ENCODE data around the gene RALA.

The RALA gene, protein sequence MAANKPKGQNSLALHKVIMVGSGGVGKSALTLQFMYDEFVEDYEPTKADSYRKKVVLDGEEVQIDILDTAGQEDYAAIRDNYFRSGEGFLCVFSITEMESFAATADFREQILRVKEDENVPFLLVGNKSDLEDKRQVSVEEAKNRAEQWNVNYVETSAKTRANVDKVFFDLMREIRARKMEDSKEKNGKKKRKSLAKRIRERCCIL

DNA sequence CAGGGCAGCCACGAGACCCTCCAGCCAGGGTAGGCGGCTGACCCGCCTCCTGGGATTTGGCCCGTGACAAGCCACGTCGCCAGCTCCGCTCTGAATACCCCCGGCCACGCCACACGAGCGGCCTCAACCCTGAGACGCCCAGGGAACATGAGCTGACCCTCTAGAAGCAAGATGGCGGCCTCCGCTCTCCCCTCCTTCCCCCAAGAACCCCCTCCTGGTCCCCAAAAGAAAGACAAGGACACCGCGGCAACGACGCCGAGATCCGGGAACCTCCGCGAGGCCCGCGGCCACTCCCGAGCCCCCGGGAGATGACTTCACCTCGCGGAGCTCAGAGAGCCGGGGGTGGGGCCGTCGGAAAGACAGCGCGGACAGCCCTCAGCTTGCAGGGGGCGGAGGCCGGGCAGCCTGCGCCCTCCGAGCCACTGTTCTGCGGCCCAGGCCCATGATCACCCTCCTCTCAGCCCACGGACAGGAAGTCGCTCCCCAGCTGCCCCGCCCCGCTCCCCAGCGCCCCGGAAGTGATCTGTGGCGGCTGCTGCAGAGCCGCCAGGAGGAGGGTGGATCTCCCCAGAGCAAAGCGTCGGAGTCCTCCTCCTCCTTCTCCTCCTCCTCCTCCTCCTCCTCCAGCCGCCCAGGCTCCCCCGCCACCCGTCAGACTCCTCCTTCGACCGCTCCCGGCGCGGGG lies at the start of gene RALA:
RALA (plus strand) TSS at position 526 of the 685 bp plus-strand sequence. CDS start 63,096 bp downstream, outside the sequence.
- DNase-seq (ENCODE audit: low spot score), result peak; percentile 95

DNA sequence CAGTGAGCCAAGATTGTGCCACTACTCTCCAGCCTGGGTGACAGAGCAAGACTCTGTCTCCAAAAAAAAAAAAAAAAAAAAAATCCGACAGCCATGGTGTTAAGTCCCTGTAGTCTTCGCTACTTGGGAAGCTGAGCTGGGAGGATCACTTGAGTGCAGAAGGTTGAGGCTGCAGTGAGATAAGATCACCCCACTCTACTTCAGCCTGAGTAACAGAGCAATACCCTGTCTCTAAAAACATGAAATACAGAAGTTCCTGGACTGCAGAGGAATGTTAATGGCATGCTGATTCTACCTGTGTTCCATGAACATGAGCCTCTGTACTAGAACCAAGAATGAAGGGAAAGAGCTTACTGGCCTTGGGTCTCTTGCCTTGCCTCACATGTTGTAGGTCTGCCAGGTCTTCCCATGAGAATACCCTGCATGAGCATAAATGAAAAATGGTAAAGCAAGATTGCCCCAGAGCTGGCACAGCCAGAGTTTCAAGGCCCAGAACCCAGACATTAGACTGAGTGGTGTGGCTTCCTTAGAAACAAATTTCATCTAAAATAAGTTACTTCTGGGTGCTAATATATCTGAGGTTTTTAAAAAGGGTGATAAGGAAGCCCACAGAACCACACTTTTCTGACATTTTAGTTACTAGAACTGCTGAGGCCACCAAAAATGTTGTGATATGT lies 48.6 kb upstream of the RALA start:
- DNase-seq (ENCODE audit: low spot score), result no peak

DNA sequence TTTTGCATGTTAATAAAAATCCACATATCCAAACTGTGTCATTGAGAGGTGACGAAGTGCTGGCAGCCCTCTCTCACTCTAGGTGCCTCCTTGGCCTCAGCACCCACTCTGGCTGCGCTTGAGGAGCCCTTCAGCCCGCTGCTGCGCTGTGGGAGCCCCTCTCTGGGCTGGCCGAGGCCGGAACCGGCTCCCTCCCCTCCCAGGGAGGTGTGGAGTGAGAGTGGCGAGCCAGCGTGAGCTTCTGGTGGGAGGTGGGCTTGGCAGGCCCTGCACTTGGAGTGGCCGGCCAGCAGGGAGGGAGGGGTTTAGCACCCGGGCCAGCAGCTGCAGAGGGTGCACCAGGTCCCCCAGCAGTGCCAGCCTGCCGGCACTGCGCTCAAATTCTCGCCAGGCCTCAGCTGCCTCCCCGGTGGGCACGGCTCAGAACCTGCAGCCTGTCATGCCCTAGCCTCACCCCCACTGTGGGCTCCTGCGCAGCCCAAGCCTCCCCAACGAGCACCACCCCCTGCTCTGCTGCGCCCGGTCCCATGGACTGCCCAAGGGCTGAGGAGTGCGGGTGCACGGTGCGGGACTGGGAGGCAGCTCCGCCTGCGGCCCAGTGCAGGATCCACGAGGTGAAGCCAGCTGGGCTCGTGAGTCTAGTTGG lies 46.0 kb upstream of the RALA start:
- no peak for DNase-seq (ENCODE audit: low spot score)

DNA sequence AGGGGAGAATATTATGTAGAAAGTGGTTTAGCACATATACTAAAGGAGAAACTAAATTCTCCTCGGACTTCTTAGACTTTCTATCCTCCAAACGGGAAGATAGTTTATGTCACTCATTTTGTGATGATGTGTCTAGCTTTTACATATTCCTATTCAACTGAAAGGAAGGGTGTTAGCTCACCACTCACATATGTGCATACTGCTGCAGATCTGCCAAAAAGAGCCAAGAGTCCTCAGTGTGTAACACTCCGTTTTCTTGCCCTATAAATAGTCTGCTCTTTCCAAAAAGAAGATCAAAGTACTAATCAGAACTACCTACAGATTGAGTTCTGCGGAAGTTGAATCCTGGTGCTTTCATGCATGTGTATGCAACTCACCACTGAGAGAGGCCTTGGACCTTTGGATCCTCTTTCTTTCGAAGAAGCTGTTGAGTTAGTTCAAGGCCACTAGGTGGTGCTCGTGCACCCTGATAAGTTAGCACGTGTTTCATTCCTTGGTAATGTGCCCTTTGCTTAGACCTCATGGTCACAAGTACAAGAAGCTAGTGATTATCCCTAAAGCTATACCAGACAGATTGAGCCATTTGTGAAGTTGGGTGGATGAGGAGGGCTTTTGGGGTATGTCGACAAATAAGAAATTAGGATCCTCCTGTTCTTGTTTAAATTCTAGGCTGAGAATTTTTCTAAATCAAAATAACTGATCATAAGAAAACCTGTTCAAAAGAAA lies 43.1 kb upstream of the RALA start:
- peak; percentile 91 for DNase-seq (ENCODE audit: low spot score)

DNA sequence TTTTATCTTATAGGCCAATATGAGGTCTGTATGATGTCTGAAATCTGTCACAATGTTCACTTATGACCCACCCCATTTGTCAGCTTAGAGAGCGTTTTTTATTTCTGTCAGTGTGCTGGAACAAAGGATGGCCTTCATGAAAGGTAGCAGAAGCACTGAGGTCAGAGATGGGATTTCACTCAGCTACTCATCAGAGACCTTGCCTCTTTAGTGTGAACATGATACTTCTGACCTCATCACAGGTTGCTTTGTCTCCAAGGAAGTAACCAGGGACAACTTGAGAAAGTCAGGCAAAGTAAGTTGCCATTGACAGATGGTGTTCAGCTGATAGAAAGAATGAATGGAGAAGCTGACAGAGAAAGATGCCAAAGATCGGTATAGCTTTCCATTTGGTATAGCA lies 40.8 kb upstream of the RALA start:
- DNase-seq (ENCODE audit: low spot score), result no peak

DNA sequence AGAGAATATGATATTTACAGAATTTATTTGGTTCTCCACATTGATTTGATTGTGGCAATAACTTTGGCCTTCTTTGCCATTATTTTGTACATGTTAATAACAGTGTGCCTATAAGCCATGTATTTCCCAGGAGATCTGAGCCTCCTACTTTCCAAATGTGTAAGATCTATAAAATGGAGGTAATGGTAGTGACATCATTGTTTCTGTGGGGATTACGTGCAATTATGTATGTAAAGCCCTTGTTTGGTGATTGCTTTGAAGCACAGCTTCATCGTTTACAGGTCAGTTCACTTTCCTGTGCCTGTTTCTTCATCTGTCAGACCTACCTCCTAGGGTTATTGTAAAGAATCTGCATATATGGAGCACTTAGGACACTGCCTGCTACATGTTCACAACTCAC lies 39.8 kb upstream of the RALA start:
- DNase-seq (ENCODE audit: low spot score), result no peak

DNA sequence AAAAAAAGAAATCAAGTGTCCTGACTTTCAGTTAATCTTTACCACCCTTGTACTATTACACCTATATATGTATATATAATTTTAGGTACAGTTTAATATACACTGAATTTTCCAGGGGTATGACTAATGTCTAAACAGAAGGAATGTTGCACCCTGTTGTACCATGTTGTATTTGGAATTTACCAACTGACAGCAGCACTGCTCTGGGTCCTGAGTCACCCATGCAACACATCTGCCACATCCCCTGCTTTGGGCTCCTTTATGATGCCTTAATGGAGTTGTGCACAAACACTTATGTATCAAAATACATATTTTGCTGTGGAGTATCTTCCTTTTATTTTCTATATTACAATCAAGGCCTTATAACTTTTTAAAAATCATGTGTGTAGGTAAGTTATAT lies 36.0 kb upstream of the RALA start:
- no peak for DNase-seq (ENCODE audit: low spot score)

DNA sequence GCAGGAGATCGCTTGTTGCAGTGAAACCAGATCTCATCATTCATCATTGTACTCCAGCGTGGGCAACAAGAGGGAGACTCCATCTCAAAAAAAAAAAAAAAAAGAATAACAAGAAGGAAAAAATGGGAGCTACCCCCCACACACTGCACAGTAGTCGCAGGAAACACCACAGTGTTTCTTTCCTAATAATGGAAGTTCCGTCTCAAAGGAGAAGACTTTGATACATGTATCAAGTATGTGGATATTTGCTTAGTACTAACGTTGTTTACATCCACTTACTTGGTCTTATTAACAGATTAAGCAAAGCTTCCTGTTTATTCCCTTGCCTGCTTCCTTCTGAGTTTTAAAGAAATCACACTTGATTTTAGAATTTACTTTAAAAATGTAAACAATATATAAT lies 35.0 kb upstream of the RALA start:
- no peak for DNase-seq (ENCODE audit: low spot score)

DNA sequence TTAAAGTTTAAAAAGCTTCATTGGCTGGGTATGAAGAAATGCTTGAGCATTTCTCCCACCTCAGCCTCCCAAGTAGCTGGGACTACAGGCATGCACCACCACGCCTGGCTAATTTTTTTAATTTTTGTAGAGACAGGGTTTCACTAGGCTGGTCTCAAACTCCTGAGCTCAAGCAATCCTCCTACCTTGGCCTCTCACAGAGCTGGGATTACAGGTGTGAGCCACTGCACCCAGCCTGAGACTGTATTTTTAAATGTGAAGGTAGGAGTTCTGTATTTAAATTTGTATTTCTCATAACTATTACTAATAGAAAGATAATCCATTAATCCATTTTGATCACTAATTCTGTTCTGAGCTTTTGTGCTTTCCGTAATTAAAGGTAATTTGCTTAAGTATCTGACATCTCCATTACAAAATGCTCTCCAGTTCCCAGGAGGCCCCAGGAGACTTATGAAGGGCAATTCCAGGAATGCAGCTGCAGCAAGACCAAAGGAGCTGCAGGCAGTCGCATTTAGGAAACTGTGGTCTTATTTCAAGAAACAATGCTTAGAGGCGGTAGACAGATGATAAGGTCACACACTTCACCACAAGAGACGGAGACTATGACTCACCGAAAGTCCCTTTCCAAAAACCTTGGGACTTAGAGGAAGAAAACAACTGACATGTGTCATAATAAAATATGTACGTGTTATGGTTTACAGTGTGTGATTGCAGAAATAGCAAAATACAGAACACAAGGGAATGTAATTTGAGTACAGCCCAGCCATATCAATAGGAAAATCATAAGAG lies 33.9 kb upstream of the RALA start:
- no peak for DNase-seq (ENCODE audit: low spot score)

DNA sequence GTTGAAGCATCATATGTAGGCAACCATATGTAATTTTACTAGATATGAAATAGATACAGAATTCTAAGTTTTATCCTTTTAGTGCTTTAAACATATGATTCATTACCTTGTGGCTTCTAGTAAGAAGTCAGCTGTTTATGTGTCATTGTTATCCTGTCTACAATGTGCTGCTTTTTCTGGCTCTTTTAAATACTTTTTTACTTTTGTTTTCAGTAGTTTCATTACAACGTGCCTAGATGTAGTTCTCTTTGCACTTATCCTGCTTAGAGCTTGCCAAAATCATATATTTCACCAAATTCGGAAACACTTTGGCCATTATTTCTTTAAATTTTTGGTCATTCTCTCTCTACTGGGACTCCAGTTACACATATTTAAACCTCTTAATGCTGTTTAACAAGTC lies 30.8 kb upstream of the RALA start:
- no peak for DNase-seq (ENCODE audit: low spot score)

DNA sequence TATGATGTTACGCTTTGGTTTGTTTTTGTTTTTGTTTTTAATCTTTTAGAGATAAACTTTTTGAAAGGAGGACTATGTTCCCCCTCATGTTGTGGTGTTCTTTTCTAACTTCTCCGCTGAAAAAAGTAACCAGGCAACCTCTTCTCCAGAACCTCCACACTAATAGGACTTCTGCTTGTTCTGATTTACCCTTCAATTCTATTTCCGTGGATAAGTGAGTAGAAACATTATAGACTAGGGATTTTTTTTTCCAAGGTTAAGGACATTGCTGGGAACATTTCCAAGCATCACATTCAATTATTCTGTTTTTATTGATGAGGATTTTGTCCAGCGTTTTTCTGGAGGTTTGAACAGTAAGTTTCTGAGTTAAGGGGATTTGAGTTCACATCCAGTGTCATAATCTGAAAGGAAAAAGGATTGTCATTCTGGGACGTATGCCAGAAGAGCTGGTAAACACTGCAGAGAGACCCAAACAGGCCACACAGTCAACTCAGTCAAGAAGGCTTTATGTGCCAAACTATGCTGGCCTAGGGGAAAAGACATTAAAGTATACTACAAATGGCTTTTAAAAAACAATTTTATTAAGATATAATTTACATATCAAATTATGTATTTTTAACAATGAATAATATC lies 28.3 kb upstream of the RALA start:
- DNase-seq (ENCODE audit: low spot score), result peak; percentile 25

DNA sequence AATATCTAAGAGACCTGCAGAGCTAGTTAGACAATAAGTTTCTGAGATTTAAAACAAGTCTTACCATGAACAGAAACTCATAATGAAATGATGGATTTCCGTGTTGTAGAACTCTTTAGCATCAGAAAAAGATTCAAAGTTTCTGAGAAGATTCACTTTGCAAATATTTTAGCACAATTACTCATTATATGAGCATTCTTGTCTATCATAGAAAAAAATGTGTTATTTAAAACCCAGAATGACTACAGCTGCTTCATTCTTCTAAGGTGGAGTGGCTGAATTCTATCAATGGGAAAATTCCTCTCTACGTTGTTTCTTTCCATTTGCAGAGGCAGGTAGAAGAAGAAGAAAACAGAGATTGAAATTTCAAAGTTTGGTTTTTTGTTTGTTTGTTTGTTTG lies 21.0 kb upstream of the RALA start:
- DNase-seq (ENCODE audit: low spot score), result no peak

DNA sequence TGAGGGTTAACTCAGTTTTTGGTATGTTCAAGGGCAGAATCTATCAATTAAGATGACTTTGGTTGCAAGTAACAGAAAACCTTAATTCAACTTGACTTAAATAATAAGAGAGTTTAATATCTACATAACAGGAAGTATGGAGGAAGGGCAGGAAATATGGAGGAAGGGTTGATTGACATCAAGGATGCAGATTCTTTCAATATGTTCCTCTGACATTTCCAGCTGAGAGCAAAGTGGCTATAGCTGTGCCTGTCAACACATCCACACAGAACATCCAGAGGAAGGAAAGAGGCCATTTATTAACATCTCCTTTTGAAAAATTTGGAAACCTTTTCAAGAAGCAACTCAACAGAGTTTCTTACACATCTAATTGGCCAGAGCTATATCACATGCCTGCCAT lies 19.4 kb upstream of the RALA start:
- no peak for DNase-seq (ENCODE audit: low spot score)

DNA sequence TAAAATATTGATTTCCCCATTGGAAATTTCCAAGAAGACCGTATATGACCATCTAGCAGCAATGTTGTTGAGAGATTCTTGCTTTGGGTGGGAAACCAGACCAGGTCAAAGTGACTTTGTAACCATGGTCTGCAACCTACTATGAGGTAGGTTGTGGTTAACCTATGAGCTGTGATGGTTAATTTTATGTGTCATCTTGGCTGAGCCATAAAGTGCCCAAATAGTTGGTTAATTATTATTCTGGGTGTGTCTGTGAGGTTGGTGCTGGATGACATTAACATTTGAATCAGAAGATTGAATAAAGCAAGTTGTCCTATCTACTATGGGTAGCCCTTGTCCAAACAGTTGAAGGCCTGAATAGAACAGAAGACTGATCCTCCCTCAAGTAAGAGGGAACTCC lies 18.3 kb upstream of the RALA start:
- DNase-seq (ENCODE audit: low spot score), result no peak

DNA sequence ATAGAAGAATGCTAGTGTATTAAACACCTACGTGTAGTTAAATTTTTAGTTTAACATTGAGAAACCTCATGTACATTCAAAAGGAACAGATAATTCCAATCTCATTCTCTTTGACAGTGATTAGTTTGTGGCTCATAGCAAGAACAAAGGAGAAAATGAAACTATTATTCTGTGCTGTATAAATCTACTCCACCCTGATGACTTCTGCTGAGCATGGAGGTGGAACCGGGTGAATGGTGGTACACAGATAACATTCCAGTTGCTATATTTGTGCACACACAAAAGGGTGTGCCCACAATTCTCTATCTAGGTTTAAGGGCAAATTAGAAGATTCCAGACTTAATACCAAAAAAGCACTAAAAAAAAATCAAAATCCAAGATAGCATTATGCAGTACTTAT lies 17.0 kb upstream of the RALA start:
- peak; percentile 28 for DNase-seq (ENCODE audit: low spot score)

DNA sequence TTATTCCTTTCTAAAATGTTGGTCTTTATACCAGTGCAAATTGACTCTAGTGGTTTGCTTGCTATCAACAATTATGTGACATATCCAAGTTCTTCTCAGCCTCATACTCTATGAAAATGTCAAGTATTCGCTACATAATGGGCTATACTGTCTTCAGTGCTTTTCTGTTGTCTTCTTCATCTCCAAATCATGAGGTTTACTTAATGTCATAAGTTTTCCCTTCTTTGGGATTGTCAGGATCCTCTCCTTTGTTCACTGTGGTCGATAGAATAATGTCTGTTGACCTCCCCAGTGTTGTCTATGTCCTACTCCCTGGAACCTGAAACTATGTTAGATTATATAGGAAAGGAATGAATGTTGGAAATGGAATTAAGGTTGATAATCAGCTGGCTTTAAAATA lies 16.4 kb upstream of the RALA start:
- no peak for DNase-seq (ENCODE audit: low spot score)

DNA sequence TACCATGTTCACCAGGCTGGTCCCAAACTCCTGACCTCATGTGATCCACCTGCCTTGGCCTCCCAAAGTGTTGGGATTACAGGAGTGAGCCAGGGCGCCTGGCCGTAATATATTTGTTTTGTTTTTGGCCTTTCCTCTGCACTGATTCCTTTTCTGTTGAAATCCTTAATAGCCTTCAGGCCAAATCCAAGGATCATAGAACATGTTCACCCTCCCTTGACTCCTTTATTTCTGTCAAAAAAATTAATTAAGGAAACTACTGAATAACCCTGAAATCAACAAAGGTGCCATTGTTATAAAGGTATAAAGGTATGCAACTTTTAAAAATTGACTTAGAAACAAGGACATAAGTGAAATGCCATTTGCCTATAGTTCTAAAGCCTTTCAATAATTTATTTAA lies 15.5 kb upstream of the RALA start:
- no peak for DNase-seq (ENCODE audit: low spot score)

DNA sequence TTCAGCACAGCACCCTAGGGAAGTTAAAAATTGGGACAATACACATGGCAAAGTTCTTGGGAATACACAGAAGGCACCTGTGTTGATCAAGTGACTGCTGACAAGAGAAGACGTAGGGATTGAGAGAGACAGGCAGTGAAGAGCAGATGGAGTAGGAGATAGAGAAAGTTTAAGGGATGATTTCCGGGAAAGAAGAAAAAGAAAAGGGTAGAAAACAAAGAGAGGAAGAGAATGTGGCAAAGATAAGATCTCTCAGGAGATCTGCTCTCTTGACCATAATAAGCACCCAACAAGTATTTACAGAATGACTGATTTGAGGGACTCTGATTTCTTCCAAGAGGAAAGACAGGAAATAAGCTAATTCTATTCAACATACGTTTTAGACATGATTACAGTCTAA lies 15.1 kb upstream of the RALA start:
- DNase-seq (ENCODE audit: low spot score), result no peak

DNA sequence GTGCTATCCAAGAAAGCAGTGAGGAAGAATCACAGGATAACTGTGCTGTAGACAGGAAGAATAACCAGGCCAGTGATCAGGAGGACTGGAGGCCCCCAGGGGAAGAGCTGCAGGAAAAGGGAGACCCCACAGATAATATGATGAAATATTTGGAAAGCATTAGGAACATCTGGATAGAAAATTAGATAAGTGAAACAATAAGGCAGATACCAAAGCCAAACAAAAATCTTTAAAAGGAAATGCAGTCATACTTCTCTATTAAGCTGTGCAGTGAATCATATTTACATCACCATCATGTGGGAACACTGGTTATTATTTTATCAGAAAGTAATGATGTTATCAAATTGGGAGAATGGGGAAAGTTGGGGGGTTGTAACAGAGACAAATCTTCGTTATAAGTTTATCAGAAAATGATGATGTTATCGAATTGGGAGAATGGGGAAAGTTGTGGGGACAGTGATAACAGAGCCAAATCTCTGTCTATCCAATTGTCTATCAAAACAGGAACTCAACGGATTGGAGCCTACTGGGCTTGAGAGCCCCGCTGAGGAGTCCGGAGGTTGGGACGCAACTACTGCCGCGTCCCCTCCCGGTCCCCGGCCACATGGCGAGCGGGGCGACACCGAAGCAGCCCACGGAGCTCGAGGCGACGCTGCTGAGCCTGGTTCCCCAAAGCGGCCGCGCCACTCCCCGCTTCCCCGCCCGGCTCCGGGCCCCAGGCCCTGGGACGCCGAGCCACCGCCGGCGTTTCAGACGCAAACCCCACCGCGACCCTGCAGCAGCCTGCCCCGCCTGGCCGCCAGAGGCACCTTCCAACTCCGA lies 14.0 kb upstream of the RALA start:
- DNase-seq (ENCODE audit: low spot score), result no peak

DNA sequence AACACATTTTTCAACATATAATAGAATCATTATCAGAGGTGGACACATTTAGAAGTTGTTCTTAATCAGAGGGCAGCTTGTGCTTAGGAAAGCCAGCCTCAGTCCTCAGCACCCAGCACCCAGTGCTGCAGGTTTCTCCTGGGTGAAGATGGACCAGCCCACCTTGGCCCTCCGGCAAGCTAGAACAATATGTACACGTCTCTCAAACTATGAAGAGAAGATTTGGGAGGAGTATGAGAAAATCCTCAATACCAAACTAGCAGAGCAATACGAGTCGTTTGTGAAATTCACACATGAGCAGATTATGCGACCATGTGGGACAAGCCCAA lies 13.5 kb upstream of the RALA start:
- DNase-seq (ENCODE audit: low spot score), result no peak
